GM21447 (cell line): ENCODE measurements around the gene SVBP.

Source experiments
- ATAC-seq: cut with Tn5 transposase; IDR thresholded peaks from one replicate; pipeline ENCODE4 v1.9.1; 2021; ENCODE audit not compliant: unreplicated experiment

SVBP gene

GRCh38 chr1:42806593-42806992 is 10.6 kb downstream of the SVBP start:
- no peak for ATAC-seq

- no peak for ATAC-seq
Measured at GRCh38 chr1:42806171-42806570, 11.0 kb downstream of the SVBP start.

GRCh38 chr1:42801832-42802473 is 15.2 kb downstream of the SVBP start:
- no peak for ATAC-seq

- no peak for ATAC-seq
Measured at GRCh38 chr1:42797979-42798378, 19.2 kb downstream of the SVBP start.

- no peak for ATAC-seq
Measured at GRCh38 chr1:42797414-42797813, 19.8 kb downstream of the SVBP start.

GRCh38 chr1:42793824-42794223 is 23.4 kb downstream of the SVBP start:
- ATAC-seq, result no peak

- ATAC-seq, result no peak
Measured at GRCh38 chr1:42788021-42788420, 29.2 kb downstream of the SVBP start.

GRCh38 chr1:42786097-42786496 is 31.1 kb downstream of the SVBP start:
- ATAC-seq, result no peak

GRCh38 chr1:42784946-42785693 is 32.1 kb downstream of the SVBP start, which contains the start of gene TMEM269:
Gene TMEM269 (plus strand): TSS chr1:42784991. CDS start chr1:42789894, 4,903 bp downstream.
- no peak for ATAC-seq

- no peak for ATAC-seq
Measured at GRCh38 chr1:42784547-42784945, 32.7 kb downstream of the SVBP start.

GRCh38 chr1:42783092-42783491 is 34.1 kb downstream of the SVBP start:
- ATAC-seq, result no peak

- ATAC-seq, result no peak
Measured at GRCh38 chr1:42780176-42780575, 37.0 kb downstream of the SVBP start.

- ATAC-seq, result no peak
Measured at GRCh38 chr1:42779725-42780124, 37.5 kb downstream of the SVBP start.

GRCh38 chr1:42777852-42778251 is 39.3 kb downstream of the SVBP start:
- no peak for ATAC-seq

GRCh38 chr1:42776502-42776901 is 40.7 kb downstream of the SVBP start:
- no peak for ATAC-seq

- ATAC-seq, result no peak
Measured at GRCh38 chr1:42774928-42775526, 42.2 kb downstream of the SVBP start.

- no peak for ATAC-seq
Measured at GRCh38 chr1:42773420-42773819, 43.8 kb downstream of the SVBP start.

GRCh38 chr1:42769811-42770210 is 47.4 kb downstream of the SVBP start:
- ATAC-seq, result no peak

- no peak for ATAC-seq
Measured at GRCh38 chr1:42768172-42768571, 49.0 kb downstream of the SVBP start.

GRCh38 chr1:42767510-42768000 is 49.6 kb downstream of the SVBP start:
- peak; percentile 3 for ATAC-seq

GRCh38 chr1:42766741-42767509 is 50.3 kb downstream of the SVBP start, which contains the start of the genes C1orf50 and P3H1:
Gene C1orf50 (plus strand): TSS chr1:42767249. CDS start chr1:42767312, 63 bp downstream.
Gene P3H1 (minus strand): TSS chr1:42767028. CDS start chr1:42766971, 57 bp downstream.
- ATAC-seq, result peak; percentile 85
